Fibroblast of skin of left quadriceps (primary cell): Measurements from ENCODE around the gene RGS9.
"Not testable (repeated sequence)": the region's sequence is repeated elsewhere in the genome, so short reads cannot be mapped to it uniquely, and the experiment has no call there.

Experiments
- DNase-seq, 2 experiments: peaks; one replicate each; pipeline ENCODE4 v3.0.0-alpha.2; 2013; ENCODE audit warnings: low read depth in 2 of 2

The RGS9 gene

GRCh38 chr17:65207448-65207847 is 70.3 kb downstream of the RGS9 start:
- not testable (repeated sequence) for DNase-seq

- no peak for DNase-seq
Measured at GRCh38 chr17:65208717-65209116, 71.5 kb downstream of the RGS9 start.

- no peak for DNase-seq
Measured at GRCh38 chr17:65218261-65218660, 81.1 kb downstream of the RGS9 start.

GRCh38 chr17:65219124-65219523 is 82.0 kb downstream of the RGS9 start:
- DNase-seq, result no peak

GRCh38 chr17:65219707-65220106 is 82.5 kb downstream of the RGS9 start:
- no peak for DNase-seq

- DNase-seq, result peak in 1 of 2 experiments; percentile 17
Measured at GRCh38 chr17:65220732-65221131, 83.6 kb downstream of the RGS9 start.

GRCh38 chr17:65222214-65222738 is 85.1 kb downstream of the RGS9 start:
- DNase-seq, result no peak

GRCh38 chr17:65225061-65225460 is 87.9 kb downstream of the RGS9 start:
- no peak for DNase-seq

GRCh38 chr17:65226227-65226626 is 89.1 kb downstream of the RGS9 start:
- DNase-seq, result no peak

- no peak for DNase-seq
Measured at GRCh38 chr17:65227637-65228036, 90.5 kb downstream of the RGS9 start.

GRCh38 chr17:65228287-65228686 is 91.1 kb downstream of the RGS9 start:
- DNase-seq, result no peak

- peak; percentile 38 to 40 for DNase-seq
Measured at GRCh38 chr17:65228734-65229620, 91.8 kb downstream of the RGS9 start.

GRCh38 chr17:65229621-65229995 is 92.4 kb downstream of the RGS9 start:
- DNase-seq, result no peak

- no peak for DNase-seq
Measured at GRCh38 chr17:65230040-65230439, 92.9 kb downstream of the RGS9 start.

GRCh38 chr17:65231086-65231485 is 93.9 kb downstream of the RGS9 start:
- no peak for DNase-seq

GRCh38 chr17:65231662-65232335 is 94.6 kb downstream of the RGS9 start:
- peak; percentile 62 to 64 for DNase-seq

GRCh38 chr17:65235284-65235683 is 98.1 kb downstream of the RGS9 start:
- no peak for DNase-seq

GRCh38 chr17:65236321-65236720 is 99.2 kb downstream of the RGS9 start:
- DNase-seq, result no peak

- DNase-seq, result no peak
Measured at GRCh38 chr17:65243838-65244625, 106.9 kb downstream of the RGS9 start.

- DNase-seq, result no peak
Measured at GRCh38 chr17:65246252-65246651, 109.1 kb downstream of the RGS9 start.

GRCh38 chr17:65249774-65250173 is 112.6 kb downstream of the RGS9 start:
- DNase-seq, result no peak

GRCh38 chr17:65254166-65254565 is 117.0 kb downstream of the RGS9 start:
- no peak for DNase-seq
